ENCODE data around the gene SH3PXD2A. TPM values are rescaled to one million over a fixed set of nuclear protein-coding genes. Genes with fewer than 3 reads are reported as not detected.

SH3PXD2A gene
- total and polyA plus RNA-seq, 2 of the 4 experiments (the other 2 are of a cell fraction), result 6.3 to 23.0 TPM

GRCh38 chr10:103724771-103725170 lies 130.6 kb downstream of the SH3PXD2A start:
- no CpG with 5 or more reads among the region's 2 CpGs for WGBS, 2 experiments (ENCODE audit: extremely low coverage in 2 of 2, insufficient read length in 1 of 2)
- 0 out of 2 replicates have a peak, but pooled peaks cover 9% of the 10 kb centered on the region for H3K9me1 ChIP-seq (ENCODE audit: insufficient read depth, low read length)
- no peak overlapping the region for H3K56ac ChIP-seq (ENCODE audit: extremely low read depth, insufficient read depth, low read length)
- no peak overlapping the region for H3K4ac ChIP-seq (ENCODE audit: low read depth, low read length)
- no peak overlapping the region for H2BK15ac ChIP-seq (ENCODE audit: low read depth, low read length)
- H4K5ac ChIP-seq (ENCODE audit: low read depth, low read length), result no peak overlapping the region
- no peak overlapping the region for H3K9ac ChIP-seq (ENCODE audit: low read depth, low read length)
- no peaks in the 10 kb centered on the region; a peak in 2 of 4 replicates for H3K79me1 ChIP-seq (ENCODE audit: low read depth in 1 of 2, low read length in 2 of 2)
- no peak overlapping the region for H3K4me2 ChIP-seq (ENCODE audit: low read depth, low read length)
- H3K14ac ChIP-seq (replicated peaks; ENCODE audit: low read depth, low read length), result no peak overlapping the region
- H2BK20ac ChIP-seq (ENCODE audit: low read depth, low read length), result no peak overlapping the region
- TF ChIP-seq MXI1 (IDR thresholded peaks at IDR 0.05; ENCODE audit: borderline replicate concordance, low read depth, low read length), result no peak
- TF ChIP-seq POLR2A (IDR thresholded peaks at IDR 0.05; ENCODE audit: low read depth, low read length), result no peak
- no peak for TF ChIP-seq RCOR1 (IDR thresholded peaks at IDR 0.05; ENCODE audit: insufficient replicate concordance, low read length)
- no peak for TF ChIP-seq FOS (IDR thresholded peaks at IDR 0.05; ENCODE audit: low read depth, low read length)
- no peak for TF ChIP-seq RAD21 (IDR thresholded peaks at IDR 0.05; ENCODE audit: low read length)
- TF ChIP-seq ELK1 (IDR thresholded peaks at IDR 0.05; ENCODE audit: borderline replicate concordance, low read depth, low read length), result no peak
- no peak overlapping the region for H3K27ac ChIP-seq (ENCODE audit: insufficient read depth, low read length)
- ATAC-seq (ENCODE audit: low read depth), result no peak
- no peaks in the 10 kb centered on the region for H3K9me3 ChIP-seq (ENCODE audit: control insufficient read depth, insufficient read depth, low read length)
- no peak overlapping the region for H2AK5ac ChIP-seq (ENCODE audit: low read depth, low read length)
- DNase-seq, result no peak
- no peaks in the 10 kb centered on the region for H4K20me1 ChIP-seq (ENCODE audit: insufficient read depth, low read length)
- BruUV-seq (replicated peaks), result no TSS peak
- H2BK120ac ChIP-seq (ENCODE audit: low read depth, low read length), result no peak overlapping the region
- no peaks in the 10 kb centered on the region for H3K27me3 ChIP-seq (ENCODE audit: control insufficient read depth, insufficient read depth, low read length)
- H2AK9ac ChIP-seq (replicated peaks; ENCODE audit: low read depth, low read length, poor library complexity), result no peak overlapping the region
- H3K23ac ChIP-seq (ENCODE audit: low read depth, low read length), result no peak overlapping the region
- in situ Hi-C loops (cut with MboI; ENCODE audit: low sequenced_read_pairs), result loop anchor here (25.0 kb wide), 2 partner anchors 288 to 488 kb away; no protein-coding TSS in a partner anchor
- H4K91ac ChIP-seq (ENCODE audit: insufficient read depth, low read depth, low read length), result no peak overlapping the region
- dilution Hi-C loops (cut with HindIII; ENCODE audit: low sequenced_read_pairs, unreplicated experiment), result loop anchor here (25.0 kb wide), 1 partner anchor 138 kb away; the partner anchor contains the start of gene SH3PXD2A
- intact Hi-C loops (cut with micrococcal nuclease), result no loop called here
- H2AFZ ChIP-seq (replicated peaks; ENCODE audit: low read length, poor library complexity), result no peak overlapping the region
- no peak overlapping the region for H4K8ac ChIP-seq (ENCODE audit: low read depth in 2 of 2, low read length in 2 of 2)
- no peak overlapping the region for H3K18ac ChIP-seq (ENCODE audit: low read depth, low read length)
- H2BK5ac ChIP-seq (ENCODE audit: low read depth, low read length, poor library complexity, severe bottlenecking), result no peak overlapping the region
- H3K36me3 ChIP-seq (ENCODE audit: control insufficient read depth, insufficient read depth, low read length), result peaks cover 7% of the 10 kb centered on the region; the same call in 1 of the 2 replicates
- POLR2A ChIA-PET (ENCODE audit: unreplicated experiment), result no interaction called here
- peaks cover 14% of the 10 kb centered on the region for H3K4me1 ChIP-seq (ENCODE audit: control insufficient read depth, insufficient read depth, low read length)
- CTCF ChIA-PET, result no interaction called here
- no peak overlapping the region for H3K4me3 ChIP-seq (ENCODE audit: insufficient read depth, low read depth, low read length)
